CD4-positive, CD25-positive, alpha-beta regulatory T cell (primary cell): ENCODE results near the gene PPME1. TPM values are rescaled to one million over a fixed set of nuclear protein-coding genes. Genes with fewer than 3 reads are reported as not detected.
A peak's percentile ranks its signal among the peaks of the same experiment; 100 is the strongest.

Experiments used
- ATAC-seq, 2 donors: fragments of 150-1000 bp; cut with Tn5 transposase; one replicate each; pipeline ENCODE4 v1.10.0; 2021; ENCODE audit warnings: low read depth in 2 of 2, moderate number of reproducible peaks in 2 of 2, moderate library complexity in 1 of 2
- DNase-seq, 3 donors: peaks; one replicate each; pipeline versions ENCODE4 v3.0.0 to v3.0.0-alpha.2; 2012 to 2022; ENCODE audit warnings: mixed read lengths in 1 of 3
- H3K27ac ChIP-seq: one replicate; pipeline ENCODE4 v1.7.0; 2013; ENCODE audit warnings: mild to moderate bottlenecking, low read length; ENCODE audit not compliant: insufficient read depth, poor library complexity, severe bottlenecking
- H3K27me3 ChIP-seq: one replicate; pipeline ENCODE4 v1.7.0; 2013; ENCODE audit warnings: low read length; ENCODE audit not compliant: control insufficient read depth, insufficient read depth
- H3K36me3 ChIP-seq: one replicate; pipeline ENCODE4 v1.7.0; 2013; ENCODE audit warnings: mild to moderate bottlenecking, low read length, moderate library complexity; ENCODE audit not compliant: control insufficient read depth, insufficient read depth
- H3K4me1 ChIP-seq: 2 replicates; pipeline ENCODE4 v1.7.0; 2013; ENCODE audit warnings: mild to moderate bottlenecking, low read length; ENCODE audit not compliant: insufficient read depth, control insufficient read depth, poor library complexity, severe bottlenecking
- H3K4me3 ChIP-seq: one replicate; pipeline ENCODE4 v1.7.0; 2013; ENCODE audit warnings: low read depth, mild to moderate bottlenecking, low read length, moderate library complexity
- H3K9me3 ChIP-seq, 2 experiments: 1 replicate in 1 of 2; 2 replicates in 1 of 2; pipeline ENCODE4 v1.7.0; 2013; ENCODE audit warnings: low read length in 2 of 2, mild to moderate bottlenecking in 1 of 2, moderate library complexity in 1 of 2; ENCODE audit not compliant: control insufficient read depth in 2 of 2
- H3K27ac Mint-ChIP-seq, 3 donors: one replicate each; pipeline ENCODE4 v1.8.0; 2020 to 2022; ENCODE audit warnings: mild to moderate bottlenecking in 3 of 3, mixed read lengths in 3 of 3, moderate library complexity in 2 of 3
- H3K27me3 Mint-ChIP-seq: one replicate; pipeline ENCODE4 v1.8.0; 2022; ENCODE audit warnings: mild to moderate bottlenecking, mixed read lengths
- H3K36me3 Mint-ChIP-seq: one replicate; pipeline ENCODE4 v1.8.0; 2020; ENCODE audit warnings: mixed read lengths
- H3K4me1 Mint-ChIP-seq, 4 donors: one replicate each; pipeline ENCODE4 v1.8.0; 2020 to 2022; ENCODE audit warnings: mixed read lengths in 4 of 4, mild to moderate bottlenecking in 1 of 4
- H3K4me3 Mint-ChIP-seq, 4 donors: one replicate each; pipeline ENCODE4 v1.8.0; 2020 to 2022; ENCODE audit warnings: mild to moderate bottlenecking in 4 of 4, mixed read lengths in 4 of 4, moderate library complexity in 3 of 4
- H3K9me3 Mint-ChIP-seq, 7 donors: one replicate each; pipeline ENCODE4 v1.8.0; 2020 to 2022; ENCODE audit warnings: mixed read lengths in 7 of 7, mild to moderate bottlenecking in 3 of 7, moderate library complexity in 2 of 7
- polyA plus RNA-seq, 4 donors: library from polyadenylated mRNA; unstranded; fragments of 300-500 nt; fragmentation: Illumina TruSeq; gene quantifications; one replicate each; pipeline ENCODE4 v1.2.3, GENCODE V29; 2021
- total RNA-seq: library from RNA; stranded (reverse); gene quantifications from one replicate; pipeline ENCODE4 v1.2.3, GENCODE V29; 2022

The PPME1 gene
- total and polyA plus RNA-seq, 5 donors from 2014 or later: 15.7 to 24.6 (median 16.8) TPM

DNA sequence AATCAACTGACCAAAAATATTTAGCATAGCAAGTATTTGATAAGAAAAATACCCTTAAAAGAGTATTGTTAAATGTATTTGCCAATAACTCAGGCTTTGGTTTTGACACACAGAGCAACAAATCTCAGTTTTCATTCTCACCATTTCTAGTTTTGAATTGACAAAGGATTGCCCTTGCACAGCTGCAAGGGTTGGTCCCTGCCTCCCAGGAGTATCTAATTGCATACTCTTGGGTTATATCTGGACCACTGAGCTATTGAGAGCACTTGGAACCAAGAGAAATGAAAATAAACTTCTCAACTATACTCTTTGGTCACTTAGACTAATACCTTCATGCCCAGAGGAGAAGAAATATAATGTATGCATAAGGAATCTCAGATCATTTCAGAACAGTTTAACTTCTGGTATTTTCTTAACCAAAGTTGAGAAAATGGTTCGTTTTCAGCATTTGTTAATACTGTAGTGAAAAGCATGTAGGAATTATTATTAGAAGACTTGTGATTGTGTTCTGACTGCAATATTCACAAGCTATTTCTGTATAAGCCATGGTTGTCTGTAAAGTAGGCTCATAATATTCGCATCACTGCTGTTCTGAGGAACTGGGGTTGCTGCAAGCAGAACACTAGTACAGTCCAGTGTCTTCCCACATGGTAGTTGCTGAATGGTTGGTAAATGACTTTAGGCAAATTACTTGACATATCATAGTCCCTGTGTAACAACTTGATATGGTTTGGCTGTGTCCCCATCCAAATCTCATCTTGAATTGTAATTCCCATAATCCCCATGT, 8.2 kb upstream of the PPME1 start:
- Histone ChIP-seq H3K27me3 (no peaks in the 10 kb centered on the region), H3K4me3 (no peak overlapping the region), H3K27ac (no peak overlapping the region), H3K36me3 (peaks cover 47% of the 10 kb centered on the region), H3K4me1 (no peaks in the 10 kb centered on the region), H3K9me3 (no peaks in the 10 kb centered on the region)
- peak overlapping the region in 1 of 4 donors; percentile 23 for H3K4me3 Mint-ChIP-seq
- ATAC-seq (no peak), DNase-seq (no peak)
- H3K36me3 Mint-ChIP-seq: peaks cover 46% of the 10 kb centered on the region
- H3K27me3 Mint-ChIP-seq: no peaks in the 10 kb centered on the region
- peaks cover 0 to 1% (median 0%) of the 10 kb centered on the region in 7 donors for H3K9me3 Mint-ChIP-seq
- peak overlapping the region in 2 of 3 donors; percentile 33 to 69 for H3K27ac Mint-ChIP-seq
- H3K4me1 Mint-ChIP-seq: peaks cover 16 to 37% (median 34%) of the 10 kb centered on the region in 4 donors

DNA sequence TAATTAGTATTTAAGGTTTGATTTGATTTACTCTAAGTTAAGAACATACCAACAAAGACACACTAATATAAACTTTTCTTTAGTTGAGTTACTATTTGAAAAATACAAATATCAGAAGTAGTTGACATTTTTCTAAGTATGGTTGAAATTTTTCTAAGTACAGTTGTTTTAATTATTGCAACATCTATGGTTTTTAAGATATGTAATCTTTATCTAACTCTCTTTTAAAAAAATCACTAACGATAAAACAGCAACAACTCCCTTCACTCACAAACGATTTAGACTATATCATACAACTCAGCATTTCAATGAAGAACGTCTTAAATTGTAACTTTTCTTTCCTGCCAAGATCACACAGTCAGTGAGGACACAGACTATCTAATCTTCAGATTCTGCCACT, 2.3 kb upstream of the PPME1 start:
- H3K4me3 Mint-ChIP-seq: peak overlapping the region in 1 of 4 donors; percentile 0
- H3K9me3 ChIP-seq: no peaks in the 10 kb centered on the region
- H3K4me3 ChIP-seq: no peak overlapping the region
- H3K27ac ChIP-seq: peak overlapping the region; percentile 16
- H3K27me3 Mint-ChIP-seq: no peaks in the 10 kb centered on the region
- H3K4me1 Mint-ChIP-seq: peaks cover 3 to 23% (median 16%) of the 10 kb centered on the region in 4 donors
- ATAC-seq (no peak), DNase-seq (no peak)
- H3K27me3 ChIP-seq: no peaks in the 10 kb centered on the region
- no peak overlapping the region for H3K27ac Mint-ChIP-seq
- peaks cover 23% of the 10 kb centered on the region for H3K36me3 Mint-ChIP-seq
- no peaks in the 10 kb centered on the region for H3K9me3 Mint-ChIP-seq
- peaks cover 37% of the 10 kb centered on the region for H3K36me3 ChIP-seq
- peaks cover 31% of the 10 kb centered on the region for H3K4me1 ChIP-seq

DNA sequence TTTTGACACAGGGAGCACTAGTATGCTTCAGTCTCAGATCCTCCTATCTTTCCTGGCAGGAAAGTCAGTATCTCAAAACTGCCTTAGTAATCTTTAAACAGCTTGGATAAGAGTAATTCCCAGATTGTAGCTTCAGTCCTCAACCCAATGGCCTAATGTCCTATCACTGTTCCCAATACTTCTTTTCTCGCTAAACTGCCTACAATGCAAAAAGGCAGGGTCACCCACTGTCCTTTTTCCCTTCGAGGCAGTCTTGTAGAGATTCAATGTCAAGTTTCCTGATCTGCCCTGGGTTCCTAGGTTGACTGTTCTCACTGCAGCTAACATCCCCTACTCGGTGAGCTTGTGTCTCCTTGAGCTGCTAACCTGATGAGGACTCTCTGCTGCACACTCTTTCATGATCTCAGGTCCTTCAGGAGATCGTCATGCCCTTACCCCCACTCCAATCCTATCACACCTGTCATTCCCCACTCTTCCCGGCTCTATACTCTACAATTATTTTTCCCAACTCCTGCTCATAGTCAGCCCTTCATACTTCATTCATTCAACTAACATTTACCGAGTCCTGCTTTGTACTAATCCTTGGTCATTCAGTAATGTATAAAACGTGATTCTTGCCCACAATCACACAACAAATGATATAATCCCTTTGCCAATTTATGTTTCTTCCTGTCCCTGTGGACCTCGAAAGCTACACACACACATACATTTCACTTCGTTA, 1.2 kb upstream of the PPME1 start:
- H3K4me1 Mint-ChIP-seq: peaks cover 0 to 26% (median 21%) of the 10 kb centered on the region in 4 donors
- peaks cover 19% of the 10 kb centered on the region for H3K36me3 Mint-ChIP-seq
- Histone ChIP-seq H3K27ac (no peak overlapping the region), H3K4me1 (peaks cover 31% of the 10 kb centered on the region), H3K36me3 (peaks cover 27% of the 10 kb centered on the region), H3K27me3 (no peaks in the 10 kb centered on the region), H3K9me3 (no peaks in the 10 kb centered on the region), H3K4me3 (peak overlapping the region; percentile 85)
- H3K9me3 Mint-ChIP-seq: no peaks in the 10 kb centered on the region
- no peaks in the 10 kb centered on the region for H3K27me3 Mint-ChIP-seq
- peak in 1 of 3 donors; percentile 16 for DNase-seq
- no peak overlapping the region for H3K27ac Mint-ChIP-seq
- H3K4me3 Mint-ChIP-seq: no peak overlapping the region
- no peak for ATAC-seq

DNA sequence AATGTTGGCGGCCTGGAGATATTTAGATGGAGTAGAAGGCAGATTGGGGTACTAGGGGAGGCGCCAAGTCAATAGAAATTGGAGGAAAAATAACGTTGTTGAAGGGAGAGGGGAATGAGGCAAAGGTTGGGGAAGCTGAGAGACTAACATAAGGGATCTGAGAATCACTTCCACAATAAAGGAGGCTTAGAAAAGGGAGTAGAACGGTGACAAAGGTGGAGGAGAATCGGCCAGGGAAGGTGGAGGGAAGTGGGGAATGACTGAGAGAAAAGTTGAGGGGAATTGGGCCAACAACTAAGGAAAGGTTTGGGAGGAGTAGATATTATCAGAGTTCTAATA, 510 bp downstream of the PPME1 start:
- DNase-seq (no peak), ATAC-seq (no peak)
- no peaks in the 10 kb centered on the region for H3K9me3 ChIP-seq
- Mint-ChIP-seq H3K36me3 (peaks cover 11% of the 10 kb centered on the region), H3K27ac (no peak overlapping the region), H3K4me3 (no peak overlapping the region), H3K4me1 (peaks cover 0 to 25% (median 21%) of the 10 kb centered on the region in 4 donors), H3K27me3 (no peaks in the 10 kb centered on the region), H3K9me3 (no peaks in the 10 kb centered on the region)
- peaks cover 31% of the 10 kb centered on the region for H3K4me1 ChIP-seq
- peak overlapping the region; percentile 85 for H3K4me3 ChIP-seq
- H3K27me3 ChIP-seq: no peaks in the 10 kb centered on the region
- peaks cover 16% of the 10 kb centered on the region for H3K36me3 ChIP-seq
- peak overlapping the region; percentile 86 for H3K27ac ChIP-seq

DNA sequence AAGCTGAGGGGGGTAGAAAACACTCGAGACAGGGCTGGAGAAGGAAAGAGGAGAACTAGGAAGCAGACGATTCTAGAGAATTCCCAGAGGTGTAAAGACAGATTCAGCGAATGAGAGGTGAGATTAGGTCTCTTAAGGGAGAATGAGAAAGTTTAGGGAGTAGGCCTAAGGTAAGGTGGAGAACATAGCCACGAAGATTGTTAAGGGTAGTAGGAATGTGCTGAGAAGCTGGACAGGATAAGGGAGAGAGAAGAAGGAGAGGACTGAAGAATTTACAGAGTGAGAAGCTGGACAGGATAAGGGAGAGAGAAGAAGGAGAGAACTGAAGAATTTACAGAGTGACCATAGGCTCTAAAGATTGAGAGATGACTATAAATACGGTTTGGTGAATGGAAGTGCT, 908 bp downstream of the PPME1 start:
- H3K27ac Mint-ChIP-seq: no peak overlapping the region
- ATAC-seq (no peak), DNase-seq (no peak)
- no peaks in the 10 kb centered on the region for H3K27me3 ChIP-seq
- no peaks in the 10 kb centered on the region for H3K9me3 ChIP-seq
- peak overlapping the region; percentile 85 for H3K4me3 ChIP-seq
- no peaks in the 10 kb centered on the region for H3K27me3 Mint-ChIP-seq
- H3K4me1 ChIP-seq: peaks cover 31% of the 10 kb centered on the region
- H3K9me3 Mint-ChIP-seq: no peaks in the 10 kb centered on the region
- H3K27ac ChIP-seq: peak overlapping the region; percentile 86
- H3K36me3 Mint-ChIP-seq: peaks cover 7% of the 10 kb centered on the region
- H3K36me3 ChIP-seq: peaks cover 12% of the 10 kb centered on the region
- H3K4me1 Mint-ChIP-seq: peaks cover 0 to 22% (median 20%) of the 10 kb centered on the region in 4 donors
- no peak overlapping the region for H3K4me3 Mint-ChIP-seq

DNA sequence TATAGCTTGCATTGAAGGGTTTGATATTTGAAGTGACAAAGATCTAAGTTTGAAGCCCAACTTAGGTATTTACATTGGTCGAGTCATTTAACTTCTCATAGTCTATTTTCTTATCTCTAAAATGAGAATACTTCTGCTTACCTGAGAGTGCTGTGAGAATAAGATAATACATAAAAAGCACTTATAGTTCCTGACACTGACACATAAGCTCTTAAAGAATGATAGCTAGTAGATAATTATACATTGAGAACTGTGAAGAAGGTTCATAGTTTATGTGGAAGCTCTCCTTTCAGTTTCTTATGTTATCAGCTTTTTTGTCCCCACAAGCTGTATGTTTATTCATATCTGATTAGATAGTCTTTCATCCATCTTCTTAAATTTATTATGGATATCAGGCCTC, 4.8 kb downstream of the PPME1 start:
- DNase-seq (no peak), ATAC-seq (no peak)
- Histone ChIP-seq H3K4me1 (peaks cover 12% of the 10 kb centered on the region), H3K27me3 (no peaks in the 10 kb centered on the region), H3K4me3 (no peak overlapping the region), H3K9me3 (no peaks in the 10 kb centered on the region), H3K27ac (no peak overlapping the region), H3K36me3 (no peaks in the 10 kb centered on the region)
- Mint-ChIP-seq H3K9me3 (no peaks in the 10 kb centered on the region), H3K4me1 (peaks cover 6 to 27% (median 20%) of the 10 kb centered on the region in 4 donors), H3K27ac (no peak overlapping the region), H3K36me3 (peaks cover 4% of the 10 kb centered on the region), H3K27me3 (no peaks in the 10 kb centered on the region), H3K4me3 (no peak overlapping the region)

DNA sequence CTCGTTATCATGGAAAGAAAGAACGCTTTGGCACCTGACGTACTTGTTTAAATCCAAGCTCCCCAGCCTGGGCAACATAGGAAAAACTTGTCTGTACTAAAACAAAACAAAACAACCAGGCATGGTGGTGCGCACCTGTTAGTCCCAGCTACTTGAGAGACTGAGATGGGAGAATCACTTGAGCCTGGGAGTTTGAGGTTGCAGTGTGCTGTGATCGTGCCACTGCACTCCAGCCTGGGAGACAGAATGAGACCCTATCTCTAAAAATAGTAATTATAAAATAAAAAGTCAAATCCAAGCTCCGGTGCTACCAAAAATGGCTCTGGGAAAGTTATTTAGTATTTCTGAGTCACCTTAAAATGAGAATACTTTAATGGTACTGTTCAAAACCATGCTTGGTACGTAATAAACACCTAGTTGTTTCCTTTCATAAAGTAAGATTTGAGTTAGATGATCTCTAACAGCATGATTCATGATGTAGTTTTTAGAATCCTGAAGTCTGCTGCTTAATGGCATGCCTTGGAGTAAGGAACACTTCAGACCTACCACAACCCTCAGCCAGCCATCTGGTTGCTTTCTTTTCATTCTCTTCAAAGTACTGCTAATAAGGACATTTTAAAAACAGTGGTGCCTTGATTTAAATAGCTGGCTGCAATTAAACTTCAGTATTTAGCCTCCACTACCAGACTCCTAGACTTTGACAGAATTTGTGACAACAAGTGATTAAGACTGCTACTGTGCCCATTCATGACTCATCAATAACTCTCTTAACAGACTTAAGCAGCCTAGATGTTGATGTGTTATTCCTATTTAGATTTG, 8.4 kb downstream of the PPME1 start:
- Mint-ChIP-seq H3K4me3 (no peak overlapping the region), H3K36me3 (peaks cover 7% of the 10 kb centered on the region), H3K27me3 (no peaks in the 10 kb centered on the region), H3K4me1 (peaks cover 12 to 22% (median 16%) of the 10 kb centered on the region in 4 donors), H3K27ac (no peak overlapping the region), H3K9me3 (peaks cover 0 to 1% (median 0%) of the 10 kb centered on the region in 7 donors)
- Histone ChIP-seq H3K4me3 (no peak overlapping the region), H3K4me1 (no peaks in the 10 kb centered on the region), H3K9me3 (no peaks in the 10 kb centered on the region), H3K36me3 (no peaks in the 10 kb centered on the region), H3K27ac (no peak overlapping the region), H3K27me3 (no peaks in the 10 kb centered on the region)
- DNase-seq (peak in 1 of 3 donors; percentile 29), ATAC-seq (no peak)
